ENCODE measurements around the gene SDR42E2.

Gene SDR42E2

GRCh38 chr16:22162656-22163009, 327 bp downstream of the SDR42E2 start:
- H4K20me1 ChIP-seq (ENCODE audit: control insufficient read depth, insufficient read depth, low read depth, low read length), result no peaks in the 10 kb centered on the region
- H3F3A ChIP-seq (ENCODE audit: control insufficient read depth, insufficient read depth), result no peaks in the 10 kb centered on the region
- no peaks in the 10 kb centered on the region for H3K79me2 ChIP-seq (ENCODE audit: control insufficient read depth, low read length)
- TF ChIP-seq EZH2phosphoT487 (IDR thresholded peaks at IDR 0.05; ENCODE audit: borderline replicate concordance, low read length), result no peak
- TF ChIP-seq, protein P1, sequence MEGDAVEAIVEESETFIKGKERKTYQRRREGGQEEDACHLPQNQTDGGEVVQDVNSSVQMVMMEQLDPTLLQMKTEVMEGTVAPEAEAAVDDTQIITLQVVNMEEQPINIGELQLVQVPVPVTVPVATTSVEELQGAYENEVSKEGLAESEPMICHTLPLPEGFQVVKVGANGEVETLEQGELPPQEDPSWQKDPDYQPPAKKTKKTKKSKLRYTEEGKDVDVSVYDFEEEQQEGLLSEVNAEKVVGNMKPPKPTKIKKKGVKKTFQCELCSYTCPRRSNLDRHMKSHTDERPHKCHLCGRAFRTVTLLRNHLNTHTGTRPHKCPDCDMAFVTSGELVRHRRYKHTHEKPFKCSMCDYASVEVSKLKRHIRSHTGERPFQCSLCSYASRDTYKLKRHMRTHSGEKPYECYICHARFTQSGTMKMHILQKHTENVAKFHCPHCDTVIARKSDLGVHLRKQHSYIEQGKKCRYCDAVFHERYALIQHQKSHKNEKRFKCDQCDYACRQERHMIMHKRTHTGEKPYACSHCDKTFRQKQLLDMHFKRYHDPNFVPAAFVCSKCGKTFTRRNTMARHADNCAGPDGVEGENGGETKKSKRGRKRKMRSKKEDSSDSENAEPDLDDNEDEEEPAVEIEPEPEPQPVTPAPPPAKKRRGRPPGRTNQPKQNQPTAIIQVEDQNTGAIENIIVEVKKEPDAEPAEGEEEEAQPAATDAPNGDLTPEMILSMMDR (IDR thresholded peaks at IDR 0.05; ENCODE audit: low read depth, low read length, poor library complexity, severe bottlenecking), result no peak
- no peaks in the 10 kb centered on the region for H3K36me3 ChIP-seq (ENCODE audit: control insufficient read depth, low read length)
- H3K27me3 ChIP-seq (ENCODE audit: control insufficient read depth, low read length), result peaks cover 11% of the 10 kb centered on the region; the same call in 1 of the 2 replicates
- H3K9me2 ChIP-seq (replicated peaks; ENCODE audit: control insufficient read depth, low read length), result no peaks in the 10 kb centered on the region
- no peak overlapping the region for H3K27ac ChIP-seq (ENCODE audit: low read depth, low read length)
- H3K4me3 ChIP-seq (ENCODE audit: low read length), result no peak overlapping the region
- H3K9me3 ChIP-seq (ENCODE audit: control insufficient read depth, insufficient read depth, low read length), result no peaks in the 10 kb centered on the region
- H3K4me2 ChIP-seq (ENCODE audit: low read length), result no peak overlapping the region
- no peaks in the 10 kb centered on the region for H3K4me1 ChIP-seq (ENCODE audit: control insufficient read depth, low read length)

- no peaks in the 10 kb centered on the region for H3K36me3 ChIP-seq (ENCODE audit: control insufficient read depth, low read length)
- H3K27ac ChIP-seq (ENCODE audit: low read depth, low read length), result no peak overlapping the region
- H3K9me2 ChIP-seq (replicated peaks; ENCODE audit: control insufficient read depth, low read length), result no peaks in the 10 kb centered on the region
- no peaks in the 10 kb centered on the region for H3K79me2 ChIP-seq (ENCODE audit: control insufficient read depth, low read length)
- H3K27me3 ChIP-seq (ENCODE audit: control insufficient read depth, low read length), result peaks cover 8% of the 10 kb centered on the region; the same call in 1 of the 2 replicates
- no peak overlapping the region for H3K4me2 ChIP-seq (ENCODE audit: low read length)
- no peak overlapping the region for H3K4me3 ChIP-seq (ENCODE audit: low read length)
- no peaks in the 10 kb centered on the region for H4K20me1 ChIP-seq (ENCODE audit: control insufficient read depth, insufficient read depth, low read depth, low read length)
- no peaks in the 10 kb centered on the region for H3K4me1 ChIP-seq (ENCODE audit: control insufficient read depth, low read length)
- H3K9me3 ChIP-seq (ENCODE audit: control insufficient read depth, insufficient read depth, low read length), result no peaks in the 10 kb centered on the region
- no peak for TF ChIP-seq EZH2phosphoT487 (IDR thresholded peaks at IDR 0.05; ENCODE audit: borderline replicate concordance, low read length)
- TF ChIP-seq, protein P1 (IDR thresholded peaks at IDR 0.05; ENCODE audit: low read depth, low read length, poor library complexity, severe bottlenecking), result no peak
- no peaks in the 10 kb centered on the region for H3F3A ChIP-seq (ENCODE audit: control insufficient read depth, insufficient read depth)
These were observed 1.5 kb downstream of the SDR42E2 start for GRCh38 chr16:22163806-22164205.

GRCh38 chr16:22164482-22164881, 2.2 kb downstream of the SDR42E2 start:
- Histone ChIP-seq H3K36me3 (ENCODE audit: control insufficient read depth, low read length) (no peaks in the 10 kb centered on the region), H4K20me1 (ENCODE audit: control insufficient read depth, insufficient read depth, low read depth, low read length) (no peaks in the 10 kb centered on the region), H3K4me1 (ENCODE audit: control insufficient read depth, low read length) (no peaks in the 10 kb centered on the region), H3K79me2 (ENCODE audit: control insufficient read depth, low read length) (no peaks in the 10 kb centered on the region), H3K9me3 (ENCODE audit: control insufficient read depth, insufficient read depth, low read length) (no peaks in the 10 kb centered on the region), H3K4me2 (ENCODE audit: low read length) (no peak overlapping the region), H3K9me2 (replicated peaks; ENCODE audit: control insufficient read depth, low read length) (no peaks in the 10 kb centered on the region), H3K27me3 (ENCODE audit: control insufficient read depth, low read length) (peaks cover 8% of the 10 kb centered on the region; the same call in 1 of the 2 replicates), H3F3A (ENCODE audit: control insufficient read depth, insufficient read depth) (no peaks in the 10 kb centered on the region), H3K4me3 (ENCODE audit: low read length) (no peak overlapping the region), H3K27ac (ENCODE audit: low read depth, low read length) (no peak overlapping the region)
- TF ChIP-seq EZH2phosphoT487 (IDR thresholded peaks at IDR 0.05; ENCODE audit: borderline replicate concordance, low read length), result no peak
- TF ChIP-seq, protein P1 (IDR thresholded peaks at IDR 0.05; ENCODE audit: low read depth, low read length, poor library complexity, severe bottlenecking), result no peak

Data from DOHH2 (cell line).